ENCODE results near the gene NTN3. TPM values are rescaled to one million over a fixed set of nuclear protein-coding genes. Genes with fewer than 3 reads are reported as not detected.

Gene NTN3
- total and polyA plus RNA-seq, 3 donors from 2014 or later, result 1.1 to 1.7 TPM; not detected in 1

DNA sequence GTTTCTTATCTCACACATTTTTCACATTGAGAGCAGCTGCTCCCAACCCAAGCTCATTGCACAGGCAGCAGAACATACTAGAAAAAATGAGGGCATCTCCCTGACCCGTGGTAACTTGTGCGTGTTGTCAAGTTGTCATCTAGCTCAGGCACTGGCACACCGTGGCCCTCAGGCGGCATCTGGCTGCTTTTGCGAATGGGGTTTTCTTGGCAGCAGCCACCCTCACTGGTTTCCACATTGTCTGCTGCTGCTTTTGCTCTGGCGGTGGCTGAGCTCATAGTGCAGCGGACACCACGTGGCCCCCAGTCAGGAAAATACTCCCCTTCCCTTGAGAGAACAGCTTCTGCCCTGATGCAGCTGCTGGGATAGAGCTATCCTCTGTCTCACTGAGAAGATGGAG, 20.6 kb upstream of the NTN3 start:
- DNase-seq, result peak; percentile 73
- intact Hi-C loops (cut with DNase I; ENCODE audit: low total_unique reads), result no loop called here

DNA sequence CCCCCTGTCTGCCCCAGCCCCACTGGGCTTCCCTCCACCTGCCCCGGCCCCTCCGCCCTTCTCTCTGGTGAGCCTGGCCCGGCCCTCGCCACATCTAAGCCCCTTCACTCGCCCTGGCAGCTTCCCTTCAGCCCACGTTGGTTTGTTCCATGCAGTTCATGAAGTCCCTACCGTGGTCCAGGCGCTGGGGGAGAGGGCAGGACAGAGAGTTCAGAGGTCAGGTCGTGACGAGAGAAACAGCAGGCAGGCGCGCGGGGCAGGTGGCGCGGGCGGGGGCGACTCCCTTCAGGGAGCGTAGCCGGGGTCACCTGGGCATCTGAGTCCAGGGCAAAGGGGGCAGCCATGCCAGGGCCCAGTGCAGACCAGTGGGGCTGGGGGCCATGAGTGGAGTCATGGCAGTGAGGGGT, 20.1 kb upstream of the NTN3 start:
- no peak for DNase-seq
- TF ChIP-seq POLR2A (IDR thresholded peaks at IDR 0.05), result no peak
- TF ChIP-seq, protein P1, sequence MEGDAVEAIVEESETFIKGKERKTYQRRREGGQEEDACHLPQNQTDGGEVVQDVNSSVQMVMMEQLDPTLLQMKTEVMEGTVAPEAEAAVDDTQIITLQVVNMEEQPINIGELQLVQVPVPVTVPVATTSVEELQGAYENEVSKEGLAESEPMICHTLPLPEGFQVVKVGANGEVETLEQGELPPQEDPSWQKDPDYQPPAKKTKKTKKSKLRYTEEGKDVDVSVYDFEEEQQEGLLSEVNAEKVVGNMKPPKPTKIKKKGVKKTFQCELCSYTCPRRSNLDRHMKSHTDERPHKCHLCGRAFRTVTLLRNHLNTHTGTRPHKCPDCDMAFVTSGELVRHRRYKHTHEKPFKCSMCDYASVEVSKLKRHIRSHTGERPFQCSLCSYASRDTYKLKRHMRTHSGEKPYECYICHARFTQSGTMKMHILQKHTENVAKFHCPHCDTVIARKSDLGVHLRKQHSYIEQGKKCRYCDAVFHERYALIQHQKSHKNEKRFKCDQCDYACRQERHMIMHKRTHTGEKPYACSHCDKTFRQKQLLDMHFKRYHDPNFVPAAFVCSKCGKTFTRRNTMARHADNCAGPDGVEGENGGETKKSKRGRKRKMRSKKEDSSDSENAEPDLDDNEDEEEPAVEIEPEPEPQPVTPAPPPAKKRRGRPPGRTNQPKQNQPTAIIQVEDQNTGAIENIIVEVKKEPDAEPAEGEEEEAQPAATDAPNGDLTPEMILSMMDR (IDR thresholded peaks at IDR 0.05), result no peak
- Histone ChIP-seq H3K27ac (peak overlapping the region; percentile 55 to 87), H3K9me3 (no peaks in the 10 kb centered on the region), H3K36me3 (ENCODE audit: low read depth, missing control alignments) (no peaks in the 10 kb centered on the region), H3K4me1 (peaks cover 5% of the 10 kb centered on the region), H3K27me3 (no peaks in the 10 kb centered on the region), H3K4me3 (no peak overlapping the region)
- 80 to 86% methylated on average over 19 of the region's 19 CpGs for WGBS, 2 donors
- intact Hi-C loops (cut with DNase I; ENCODE audit: low total_unique reads), result no loop called here

More for the DNA sequence above, 20.6 kb upstream of the NTN3 start:
- Histone ChIP-seq H3K4me3 (no peak overlapping the region), H3K36me3 (ENCODE audit: low read depth, missing control alignments) (no peaks in the 10 kb centered on the region), H3K27ac (peak overlapping the region; percentile 55 to 87), H3K4me1 (peaks cover 5% of the 10 kb centered on the region), H3K9me3 (no peaks in the 10 kb centered on the region), H3K27me3 (no peaks in the 10 kb centered on the region)
- WGBS, 2 donors, result 60 to 68% methylated on average over 8 of the region's 8 CpGs
- TF ChIP-seq POLR2A (IDR thresholded peaks at IDR 0.05), result no peak
- TF ChIP-seq, protein P1 (IDR thresholded peaks at IDR 0.05), result no peak

DNA sequence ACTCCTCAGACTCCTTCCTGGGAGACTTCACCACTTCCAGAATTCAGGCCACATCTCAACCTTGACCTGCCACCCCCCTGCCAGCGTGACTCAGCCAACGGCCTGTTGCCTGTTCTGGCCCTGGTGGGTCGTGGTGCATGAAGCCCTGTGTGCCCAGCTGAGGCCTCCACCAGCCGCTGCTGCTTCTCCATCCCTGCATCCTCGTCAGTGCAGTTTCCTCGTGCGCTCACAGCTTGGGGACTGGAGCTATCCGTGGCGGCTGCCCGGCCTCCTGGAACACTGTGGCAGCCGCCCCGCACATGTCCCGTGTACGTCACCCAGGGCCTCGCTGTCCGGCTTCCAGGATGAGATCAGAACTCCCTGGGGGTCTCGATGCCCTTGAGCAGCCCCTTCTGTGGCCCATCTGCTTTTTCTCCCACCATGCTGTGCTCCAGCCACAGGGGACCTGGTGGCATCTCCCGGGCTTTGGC, 19.2 kb upstream of the NTN3 start:
- no peak overlapping the region for H3K4me3 ChIP-seq
- H3K27me3 ChIP-seq, result no peaks in the 10 kb centered on the region
- H3K4me1 ChIP-seq, result peaks cover 5% of the 10 kb centered on the region
- H3K9me3 ChIP-seq, result no peaks in the 10 kb centered on the region
- no peaks in the 10 kb centered on the region for H3K36me3 ChIP-seq (ENCODE audit: low read depth, missing control alignments)
- DNase-seq, result no peak
- no peak for TF ChIP-seq POLR2A (IDR thresholded peaks at IDR 0.05)
- TF ChIP-seq, protein P1 (IDR thresholded peaks at IDR 0.05), result no peak
- H3K27ac ChIP-seq, result peak overlapping the region; percentile 55 to 87
- WGBS, 2 donors, result 88 to 93% methylated on average over 18 of the region's 18 CpGs
- intact Hi-C loops (cut with DNase I; ENCODE audit: low total_unique reads), result no loop called here

DNA sequence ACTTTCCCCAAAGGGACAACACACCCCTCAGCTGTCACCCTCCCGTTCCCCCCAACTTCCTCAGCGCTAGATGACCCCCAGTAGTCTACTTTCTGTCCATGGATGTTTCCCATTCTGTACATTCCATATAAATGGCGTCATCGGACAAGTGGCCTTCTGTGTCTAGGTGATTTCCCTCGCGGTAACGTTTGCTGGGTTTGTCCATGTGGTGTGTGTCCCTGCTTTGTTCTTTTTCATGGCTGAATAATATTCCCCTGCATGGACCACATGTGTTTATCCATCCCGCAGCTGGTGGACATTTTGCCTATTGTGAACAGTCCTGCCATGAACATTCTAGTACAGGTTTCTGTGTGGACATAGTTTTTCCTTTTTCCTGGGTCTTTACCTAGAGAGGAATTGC, 18.4 kb upstream of the NTN3 start:
- Histone ChIP-seq H3K4me1 (peaks cover 5% of the 10 kb centered on the region), H3K27me3 (no peaks in the 10 kb centered on the region), H3K4me3 (no peak overlapping the region), H3K27ac (peak overlapping the region in 1 of 2 donors; percentile 1), H3K36me3 (ENCODE audit: low read depth, missing control alignments) (no peaks in the 10 kb centered on the region), H3K9me3 (no peaks in the 10 kb centered on the region)
- no peak for TF ChIP-seq POLR2A (IDR thresholded peaks at IDR 0.05)
- TF ChIP-seq, protein P1 (IDR thresholded peaks at IDR 0.05), result no peak
- no peak for DNase-seq
- intact Hi-C loops (cut with DNase I; ENCODE audit: low total_unique reads), result no loop called here
- 96 to 97% methylated on average over 8 of the region's 8 CpGs for WGBS, 2 donors
